HG02884 (cell line): Measurements from ENCODE around the gene LTN1.
A peak's percentile ranks its signal among the peaks of the same experiment; 100 is the strongest.
"Not testable (repeated sequence)": the region's sequence is repeated elsewhere in the genome, so short reads cannot be mapped to it uniquely, and the experiment has no call there.

Experiments used
- ATAC-seq: cut with Tn5 transposase; IDR thresholded peaks from one replicate; pipeline ENCODE4 v1.9.1; 2021; ENCODE audit warnings: mild to moderate bottlenecking, moderate library complexity; ENCODE audit not compliant: unreplicated experiment

The LTN1 gene

GRCh38 chr21:28992526-28993292 lies at the start of gene LTN1:
TSS of gene LTN1 (minus strand) at chr21:28992877. CDS start at chr21:28992805, 72 bp downstream.
- peak; percentile 95 for ATAC-seq

- no peak for ATAC-seq
Measured at GRCh38 chr21:29034678-29035077, 42.0 kb upstream of the LTN1 start.

- no peak for ATAC-seq
Measured at GRCh38 chr21:29033871-29034270, 41.2 kb upstream of the LTN1 start.

GRCh38 chr21:29033301-29033700 lies 40.6 kb upstream of the LTN1 start:
- no peak for ATAC-seq

GRCh38 chr21:29030909-29031308 lies 38.2 kb upstream of the LTN1 start:
- ATAC-seq, result no peak

GRCh38 chr21:29029524-29029923 lies 36.8 kb upstream of the LTN1 start:
- ATAC-seq, result no peak

- no peak for ATAC-seq
Measured at GRCh38 chr21:29025328-29025713, 32.6 kb upstream of the LTN1 start.

- ATAC-seq, result peak; percentile 98
Measured at GRCh38 chr21:29024474-29025327, 32.0 kb upstream of the LTN1 start, which contains the start of gene USP16. TSS of gene USP16 (plus strand) at chr21:29024668. CDS start at chr21:29027914, 3,246 bp downstream.

- ATAC-seq, result no peak
Measured at GRCh38 chr21:29022166-29022565, 29.5 kb upstream of the LTN1 start.

GRCh38 chr21:29018540-29018939 lies 25.9 kb upstream of the LTN1 start:
- ATAC-seq, result peak; percentile 20

- ATAC-seq, result no peak
Measured at GRCh38 chr21:29017639-29018237, 25.1 kb upstream of the LTN1 start.

- ATAC-seq, result not testable (repeated sequence)
Measured at GRCh38 chr21:29011236-29011635, 18.6 kb upstream of the LTN1 start.

GRCh38 chr21:29008367-29008766 lies 15.7 kb upstream of the LTN1 start:
- no peak for ATAC-seq

GRCh38 chr21:29007810-29008209 lies 15.1 kb upstream of the LTN1 start:
- no peak for ATAC-seq

- no peak for ATAC-seq
Measured at GRCh38 chr21:29007135-29007534, 14.5 kb upstream of the LTN1 start.

GRCh38 chr21:29005696-29006095 lies 13.0 kb upstream of the LTN1 start:
- no peak for ATAC-seq

GRCh38 chr21:29002442-29003144 lies 9.9 kb upstream of the LTN1 start:
- ATAC-seq, result peak; percentile 100

GRCh38 chr21:28993293-28993629 lies 584 bp upstream of the LTN1 start:
- ATAC-seq, result no peak

GRCh38 chr21:28991861-28992525 lies 684 bp downstream of the LTN1 start:
- peak; percentile 4 for ATAC-seq

- not testable (repeated sequence) for ATAC-seq
Measured at GRCh38 chr21:28988146-28988545, 4.5 kb downstream of the LTN1 start.
